Endothelial cell of umbilical vein (primary cell): ENCODE measurements around the gene RNF217.
"Not testable (repeated sequence)": the region's sequence is repeated elsewhere in the genome, so short reads cannot be mapped to it uniquely, and the experiment has no call there.

ENCODE experiments used
- EZH2 ChIP-seq: IDR thresholded peaks from 2 replicates; pipeline ENCODE4 v1.6.1; 2012; ENCODE audit warnings: borderline replicate concordance, low read depth, mild to moderate bottlenecking, moderate library complexity, low read length, inconsistent platforms; ENCODE audit not compliant: severe bottlenecking
- MYC ChIP-seq: IDR thresholded peaks from one replicate; pipeline ENCODE4 v1.6.1; 2011; ENCODE audit warnings: mild to moderate bottlenecking, low read depth, low read length
- POLR2A ChIP-seq: IDR thresholded peaks from 2 replicates; pipeline ENCODE4 v1.6.1; 2012; ENCODE audit warnings: low read depth, mild to moderate bottlenecking, control low read depth, low read length
- TF ChIP-seq, protein P1 (sequence below), 2 donors: IDR thresholded peaks; 1 replicate in 1 of 2; 2 replicates in 1 of 2; pipeline ENCODE4 v1.5.1; 2011; ENCODE audit warnings: low read length in 2 of 2, mild to moderate bottlenecking in 2 of 2, moderate library complexity in 2 of 2, control low read depth in 1 of 2, inconsistent platforms in 1 of 2, low read depth in 1 of 2; ENCODE audit not compliant: insufficient read depth in 1 of 2; ENCODE audit errors: extremely low read depth in 1 of 2

DNA sequence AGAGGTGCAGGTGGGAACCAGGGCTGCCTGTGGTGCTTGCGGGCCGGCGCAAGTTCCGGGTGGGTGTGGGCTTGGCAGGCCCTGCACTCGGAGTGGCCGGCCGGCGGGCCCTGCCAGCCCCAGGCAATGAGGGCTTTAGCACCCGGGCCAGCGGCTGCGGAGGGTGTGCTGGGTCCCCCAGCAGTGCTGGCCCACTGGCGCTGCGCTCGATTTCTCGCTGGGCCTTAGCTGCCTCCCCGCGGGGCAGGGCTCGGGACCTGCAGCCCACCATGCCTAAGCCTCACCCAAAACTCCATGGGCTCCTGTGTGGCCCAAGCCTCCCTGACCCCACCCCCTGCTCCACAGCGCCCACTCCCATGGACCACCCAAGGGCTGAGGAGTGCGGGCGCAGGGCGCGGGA, 163.6 kb downstream of the RNF217 start:
- TF ChIP-seq POLR2A, EZH2, MYC: not testable (repeated sequence)
- TF ChIP-seq, protein P1, sequence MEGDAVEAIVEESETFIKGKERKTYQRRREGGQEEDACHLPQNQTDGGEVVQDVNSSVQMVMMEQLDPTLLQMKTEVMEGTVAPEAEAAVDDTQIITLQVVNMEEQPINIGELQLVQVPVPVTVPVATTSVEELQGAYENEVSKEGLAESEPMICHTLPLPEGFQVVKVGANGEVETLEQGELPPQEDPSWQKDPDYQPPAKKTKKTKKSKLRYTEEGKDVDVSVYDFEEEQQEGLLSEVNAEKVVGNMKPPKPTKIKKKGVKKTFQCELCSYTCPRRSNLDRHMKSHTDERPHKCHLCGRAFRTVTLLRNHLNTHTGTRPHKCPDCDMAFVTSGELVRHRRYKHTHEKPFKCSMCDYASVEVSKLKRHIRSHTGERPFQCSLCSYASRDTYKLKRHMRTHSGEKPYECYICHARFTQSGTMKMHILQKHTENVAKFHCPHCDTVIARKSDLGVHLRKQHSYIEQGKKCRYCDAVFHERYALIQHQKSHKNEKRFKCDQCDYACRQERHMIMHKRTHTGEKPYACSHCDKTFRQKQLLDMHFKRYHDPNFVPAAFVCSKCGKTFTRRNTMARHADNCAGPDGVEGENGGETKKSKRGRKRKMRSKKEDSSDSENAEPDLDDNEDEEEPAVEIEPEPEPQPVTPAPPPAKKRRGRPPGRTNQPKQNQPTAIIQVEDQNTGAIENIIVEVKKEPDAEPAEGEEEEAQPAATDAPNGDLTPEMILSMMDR (IDR thresholded peaks at IDR 0.05; ENCODE audit: extremely low read depth in 1 of 2, insufficient read depth in 1 of 2, low read depth in 1 of 2, low read length in 2 of 2) = not testable (repeated sequence)
